ENCODE data around the gene ALOX15B. TPM values are rescaled to one million over a fixed set of nuclear protein-coding genes. Genes with fewer than 3 reads are reported as not detected.

ALOX15B gene
- total and polyA plus RNA-seq, 2 experiments from 2014 or later: not detected

DNA sequence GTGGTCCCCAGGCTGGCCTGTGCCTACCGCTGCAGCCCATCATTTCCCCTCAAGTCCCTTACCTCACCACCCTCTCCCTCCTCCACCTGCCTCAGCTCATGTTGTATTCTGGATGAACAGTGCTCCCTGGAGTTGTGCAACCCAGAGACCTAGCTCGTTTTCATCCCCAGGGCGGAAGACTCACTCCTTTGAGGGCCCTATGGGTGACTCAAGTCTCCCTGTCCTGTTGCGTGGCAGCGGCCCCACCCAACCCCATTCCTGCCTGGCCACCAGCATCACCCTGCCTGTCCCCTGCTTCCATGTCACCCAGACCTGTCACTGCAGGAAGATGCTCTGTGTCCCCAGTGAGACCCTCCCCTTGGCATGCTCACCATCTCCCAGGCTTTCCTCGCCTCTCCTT, 45.4 kb downstream of the ALOX15B start:
- in situ Hi-C loops (cut with MboI): no loop called here
- Histone ChIP-seq H2AFZ (no peak overlapping the region), H3K4me2 (ENCODE audit: unreplicated experiment) (no peak overlapping the region), H3K4me1 (ENCODE audit: insufficient read depth) (no peaks in the 10 kb centered on the region), H3K27me3 (replicated peaks; ENCODE audit: insufficient read depth) (peaks cover 22% of the 10 kb centered on the region), H3K9me3 (ENCODE audit: low read depth) (no peaks in the 10 kb centered on the region), H3K9ac (no peak overlapping the region), H3K27ac (no peak overlapping the region), H3K36me3 (ENCODE audit: low read depth) (no peaks in the 10 kb centered on the region), H4K20me1 (ENCODE audit: insufficient read depth) (no peaks in the 10 kb centered on the region), H3F3A (ENCODE audit: insufficient read depth) (no peaks in the 10 kb centered on the region), H3K9me2 (ENCODE audit: insufficient read depth) (no peaks in the 10 kb centered on the region), H3K79me2 (ENCODE audit: insufficient read depth) (no peaks in the 10 kb centered on the region), H3K4me3 (no peak overlapping the region)
- WGBS, 2 experiments (ENCODE audit: low coverage in 1 of 2, low lambda C conversion rate in 2 of 2, missing lambda C conversion rate in 2 of 2): 69% methylated on average over 6 of the region's 6 CpGs
- no peak for DNase-seq
- TF ChIP-seq EZH2phosphoT487 (IDR thresholded peaks at IDR 0.05; ENCODE audit: insufficient read depth, low read depth): no peak
- no peak for TF ChIP-seq EZH2 (IDR thresholded peaks at IDR 0.05; ENCODE audit: insufficient read depth, poor library complexity, severe bottlenecking)

DNA sequence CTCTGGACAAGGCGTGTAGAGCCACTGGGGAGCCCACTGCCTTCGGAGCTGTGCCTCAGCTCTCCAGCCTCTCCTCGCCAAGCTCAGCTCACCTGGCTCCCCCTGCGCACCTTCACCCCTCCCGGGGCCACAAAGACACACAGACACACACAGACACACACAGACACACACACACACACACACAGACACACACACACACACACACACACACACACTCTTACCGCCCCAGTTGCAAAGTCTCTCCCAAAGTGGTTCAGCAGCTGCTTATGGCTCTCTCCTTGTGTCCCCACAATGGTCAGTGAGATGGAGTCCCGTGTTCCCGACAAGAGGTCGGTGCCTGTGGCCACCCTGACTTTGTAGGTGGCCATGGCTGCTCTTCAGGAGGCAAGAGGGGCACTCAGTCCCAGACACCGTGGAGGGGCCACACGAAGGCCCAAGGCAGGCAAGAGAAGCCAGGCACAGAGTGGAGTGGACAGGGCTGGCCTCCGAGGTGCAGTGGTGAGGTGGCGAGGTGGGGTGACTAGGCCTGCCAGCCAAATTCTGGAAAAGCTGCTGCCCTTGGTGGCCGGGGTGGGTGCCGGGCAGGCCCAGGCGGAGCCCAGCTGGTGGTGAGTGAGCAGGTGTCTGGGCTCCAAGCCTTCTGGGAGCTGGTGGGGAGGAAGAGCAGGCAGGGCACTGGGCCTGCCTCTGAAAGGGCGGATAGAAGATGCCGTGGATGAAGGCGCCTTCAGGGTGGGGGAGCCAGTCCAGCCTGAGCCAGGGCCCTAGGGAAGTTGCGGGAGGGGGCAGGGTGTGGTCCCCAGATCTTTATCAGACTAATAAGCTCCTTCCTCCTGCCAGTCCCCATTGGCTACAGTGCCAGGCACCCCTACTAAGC, 48.5 kb downstream of the ALOX15B start, which contains the start of gene ALOX12B:
ALOX12B (minus strand) TSS at position 642 of the 877 bp plus-strand sequence; CDS start at position 368, 274 bp downstream.
- Histone ChIP-seq H3K36me3 (ENCODE audit: low read depth) (no peaks in the 10 kb centered on the region), H3F3A (ENCODE audit: insufficient read depth) (no peaks in the 10 kb centered on the region), H3K4me3 (no peak within 1 kb of the TSS), H3K4me1 (ENCODE audit: insufficient read depth) (no peaks in the 10 kb centered on the region), H3K27ac (no peak within 1 kb of the TSS), H3K27me3 (replicated peaks; ENCODE audit: insufficient read depth) (peaks cover 32% of the 10 kb centered on the region), H3K79me2 (ENCODE audit: insufficient read depth) (no peaks in the 10 kb centered on the region), H3K9me3 (ENCODE audit: low read depth) (no peaks in the 10 kb centered on the region), H4K20me1 (ENCODE audit: insufficient read depth) (no peaks in the 10 kb centered on the region), H2AFZ (no peak within 1 kb of the TSS), H3K9me2 (ENCODE audit: insufficient read depth) (no peaks in the 10 kb centered on the region), H3K9ac (no peak within 1 kb of the TSS), H3K4me2 (ENCODE audit: unreplicated experiment) (no peak within 1 kb of the TSS)
- TF ChIP-seq EZH2phosphoT487 (IDR thresholded peaks at IDR 0.05; ENCODE audit: insufficient read depth, low read depth) (no peak), EZH2 (IDR thresholded peaks at IDR 0.05; ENCODE audit: insufficient read depth, poor library complexity, severe bottlenecking) (no peak)
- in situ Hi-C loops (cut with MboI): no loop called here
- WGBS, 2 experiments (ENCODE audit: low coverage in 1 of 2, low lambda C conversion rate in 2 of 2, missing lambda C conversion rate in 2 of 2): 66 to 71% methylated on average over 20 of the region's 20 CpGs
- no peak for DNase-seq

DNA sequence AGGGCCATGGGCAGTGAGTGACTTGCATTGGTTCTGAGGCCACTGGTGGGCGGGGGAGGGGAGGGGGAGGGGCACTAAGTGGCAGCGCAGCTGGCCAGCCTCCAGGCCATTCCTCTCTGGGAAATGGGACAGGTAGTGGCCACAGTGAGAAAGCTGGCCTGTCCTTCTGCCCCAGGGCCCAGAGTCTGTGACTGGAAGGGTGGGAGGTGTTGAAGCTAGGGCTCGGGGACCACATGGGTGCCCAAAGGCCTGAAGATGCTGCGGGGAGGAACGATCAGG, 49.0 kb downstream of the ALOX15B start:
- Histone ChIP-seq H3K4me2 (ENCODE audit: unreplicated experiment) (no peak overlapping the region), H3K9ac (no peak overlapping the region), H3K79me2 (ENCODE audit: insufficient read depth) (no peaks in the 10 kb centered on the region), H4K20me1 (ENCODE audit: insufficient read depth) (no peaks in the 10 kb centered on the region), H3K36me3 (ENCODE audit: low read depth) (no peaks in the 10 kb centered on the region), H3K4me1 (ENCODE audit: insufficient read depth) (no peaks in the 10 kb centered on the region), H3K9me2 (ENCODE audit: insufficient read depth) (no peaks in the 10 kb centered on the region), H3K27me3 (replicated peaks; ENCODE audit: insufficient read depth) (peaks cover 31% of the 10 kb centered on the region), H3K9me3 (ENCODE audit: low read depth) (no peaks in the 10 kb centered on the region), H2AFZ (no peak overlapping the region), H3K27ac (no peak overlapping the region), H3K4me3 (no peak overlapping the region), H3F3A (ENCODE audit: insufficient read depth) (no peaks in the 10 kb centered on the region)
- TF ChIP-seq EZH2 (IDR thresholded peaks at IDR 0.05; ENCODE audit: insufficient read depth, poor library complexity, severe bottlenecking): no peak
- TF ChIP-seq EZH2phosphoT487 (IDR thresholded peaks at IDR 0.05; ENCODE audit: insufficient read depth, low read depth): no peak
- in situ Hi-C loops (cut with MboI): no loop called here
- DNase-seq: no peak
- 41 to 68% methylated on average over 3 to 5 of the region's 5 CpGs for WGBS, 2 experiments (ENCODE audit: low coverage in 1 of 2, low lambda C conversion rate in 2 of 2, missing lambda C conversion rate in 2 of 2)

DNA sequence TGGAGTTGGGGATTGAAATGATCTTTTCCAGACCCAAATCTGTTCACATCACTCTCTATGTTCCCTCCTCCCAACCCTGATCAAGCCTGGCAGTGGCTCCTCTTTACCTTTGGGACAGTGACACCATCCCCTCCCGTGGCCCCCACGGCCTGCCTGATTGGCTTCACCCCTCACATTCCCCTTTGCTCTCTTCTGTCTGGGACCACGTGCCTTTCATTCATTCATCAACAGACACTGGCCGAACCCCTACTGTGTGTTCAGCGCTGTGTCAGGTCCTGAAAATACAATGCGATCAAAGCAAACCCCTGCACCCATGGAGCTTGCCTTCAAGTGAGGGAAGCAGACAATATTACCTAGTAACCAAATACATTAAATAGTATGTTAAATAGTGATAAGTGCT, 50.9 kb downstream of the ALOX15B start:
- no peaks in the 10 kb centered on the region for H4K20me1 ChIP-seq (ENCODE audit: insufficient read depth)
- H3K9me2 ChIP-seq (ENCODE audit: insufficient read depth): no peaks in the 10 kb centered on the region
- H3K4me3 ChIP-seq: no peak overlapping the region
- WGBS, 2 experiments (ENCODE audit: low coverage in 1 of 2, low lambda C conversion rate in 2 of 2, missing lambda C conversion rate in 2 of 2): 54 to 66% methylated on average over 5 to 6 of the region's 6 CpGs
- no peak for DNase-seq
- no peak overlapping the region for H3K4me2 ChIP-seq (ENCODE audit: unreplicated experiment)
- in situ Hi-C loops (cut with MboI): no loop called here
- no peak overlapping the region for H3K9ac ChIP-seq
- H3K9me3 ChIP-seq (ENCODE audit: low read depth): no peaks in the 10 kb centered on the region
- no peaks in the 10 kb centered on the region for H3K36me3 ChIP-seq (ENCODE audit: low read depth)
- no peak overlapping the region for H3K27ac ChIP-seq
- no peaks in the 10 kb centered on the region for H3F3A ChIP-seq (ENCODE audit: insufficient read depth)
- 0 out of 2 replicates have a peak, but pooled peaks cover 3% of the 10 kb centered on the region for H3K4me1 ChIP-seq (ENCODE audit: insufficient read depth)
- H3K27me3 ChIP-seq (replicated peaks; ENCODE audit: insufficient read depth): peaks cover 25% of the 10 kb centered on the region
- no peaks in the 10 kb centered on the region for H3K79me2 ChIP-seq (ENCODE audit: insufficient read depth)
- no peak overlapping the region for H2AFZ ChIP-seq
- TF ChIP-seq EZH2 (IDR thresholded peaks at IDR 0.05; ENCODE audit: insufficient read depth, poor library complexity, severe bottlenecking): no peak
- TF ChIP-seq EZH2phosphoT487 (IDR thresholded peaks at IDR 0.05; ENCODE audit: insufficient read depth, low read depth): no peak
